GM12891 (cell line): ENCODE data around the gene GPATCH8.

Source experiments
- PAX5 ChIP-seq: IDR thresholded peaks from 2 replicates; pipeline ENCODE4 v1.6.1; 2011; ENCODE audit warnings: low read length, moderate library complexity, mild to moderate bottlenecking; ENCODE audit not compliant: insufficient read depth, severe bottlenecking
- POLR2A ChIP-seq: IDR thresholded peaks from 2 replicates; pipeline ENCODE4 v1.6.1; 2011; ENCODE audit warnings: low read depth, low read length, control low read depth
- POLR2AphosphoS5 ChIP-seq: IDR thresholded peaks from 2 replicates; pipeline ENCODE4 v1.6.1; 2011; ENCODE audit warnings: low read depth, low read length, control low read depth
- POU2F2 ChIP-seq: IDR thresholded peaks from 2 replicates; pipeline ENCODE4 v1.6.1; 2011; ENCODE audit warnings: low read depth, mild to moderate bottlenecking, control low read depth, low read length, moderate library complexity
- TAF1 ChIP-seq: IDR thresholded peaks from 2 replicates; pipeline ENCODE4 v1.6.1; 2011; ENCODE audit warnings: low read depth, low read length, control low read depth

GRCh38 chr17:44465897-44466296, 37.3 kb downstream of the GPATCH8 start:
- TF ChIP-seq POLR2AphosphoS5 (no peak), PAX5 (no peak), POLR2A (no peak), TAF1 (no peak), POU2F2 (no peak)
